ENCODE results near the gene SSH2. TPM values are rescaled to one million over a fixed set of nuclear protein-coding genes. Genes with fewer than 3 reads are reported as not detected.

The SSH2 gene
- total RNA-seq, 1 experiment from 2014 or later = 45.1 TPM

DNA sequence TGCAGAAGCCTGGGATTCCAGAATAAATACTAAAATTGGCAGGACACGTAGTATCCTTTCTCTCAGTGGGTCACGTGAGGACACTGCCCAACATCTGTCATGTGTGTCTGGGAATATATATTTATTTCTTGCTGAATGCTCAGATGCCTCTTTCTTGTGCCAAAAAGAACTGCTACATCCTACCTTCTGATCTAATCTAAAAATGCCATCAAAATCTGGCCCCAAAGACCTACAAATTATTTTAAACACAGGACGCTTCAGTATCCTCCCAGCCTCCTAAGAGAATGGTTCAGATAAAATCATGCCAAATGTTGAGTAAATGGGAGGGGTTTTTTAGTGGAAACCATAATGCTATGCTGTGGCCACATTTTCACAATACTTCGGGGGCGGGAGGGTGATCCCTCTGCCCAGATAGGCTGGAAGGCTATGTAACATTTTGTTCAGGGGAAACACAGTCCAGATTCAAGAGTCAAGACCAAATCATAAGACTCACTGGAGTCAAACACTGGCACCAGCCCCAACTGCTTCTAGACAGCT is 284.4 kb downstream of the SSH2 start:
- CTCF ChIA-PET = no interaction called here
- peaks cover 26% of the 10 kb centered on the region for H3K4me1 ChIP-seq (replicated peaks; ENCODE audit: insufficient read depth)
- no peak for DNase-seq
- H3K27me3 ChIP-seq (ENCODE audit: insufficient read depth, low read depth) = no peaks in the 10 kb centered on the region
- H3K9me2 ChIP-seq (ENCODE audit: insufficient read depth) = no peaks in the 10 kb centered on the region
- no peak overlapping the region for H2AFZ ChIP-seq
- intact Hi-C loops (cut with micrococcal nuclease; ENCODE audit: unreplicated experiment) = no loop called here
- no peaks in the 10 kb centered on the region for H3K9me3 ChIP-seq (ENCODE audit: insufficient read depth, low read depth)
- H3K4me2 ChIP-seq = no peak overlapping the region
- 0 out of 2 replicates have a peak, but pooled peaks cover 8% of the 10 kb centered on the region for H3F3A ChIP-seq (ENCODE audit: insufficient read depth, low read depth)
- H4K20me1 ChIP-seq (ENCODE audit: insufficient read depth) = no peaks in the 10 kb centered on the region
- POLR2A ChIA-PET (ENCODE audit: unreplicated experiment) = no interaction called here
- H3K36me3 ChIP-seq (ENCODE audit: low read depth) = no peaks in the 10 kb centered on the region
- H3K27ac ChIP-seq = no peak overlapping the region
- no TSS peak for BruUV-seq (replicated peaks)
- no peak overlapping the region for H3K4me3 ChIP-seq
- no peaks in the 10 kb centered on the region for H3K79me2 ChIP-seq (ENCODE audit: low read depth)
- TF ChIP-seq EZH2 (IDR thresholded peaks at IDR 0.05; ENCODE audit: low read depth) = no peak
- TF ChIP-seq, protein P1, sequence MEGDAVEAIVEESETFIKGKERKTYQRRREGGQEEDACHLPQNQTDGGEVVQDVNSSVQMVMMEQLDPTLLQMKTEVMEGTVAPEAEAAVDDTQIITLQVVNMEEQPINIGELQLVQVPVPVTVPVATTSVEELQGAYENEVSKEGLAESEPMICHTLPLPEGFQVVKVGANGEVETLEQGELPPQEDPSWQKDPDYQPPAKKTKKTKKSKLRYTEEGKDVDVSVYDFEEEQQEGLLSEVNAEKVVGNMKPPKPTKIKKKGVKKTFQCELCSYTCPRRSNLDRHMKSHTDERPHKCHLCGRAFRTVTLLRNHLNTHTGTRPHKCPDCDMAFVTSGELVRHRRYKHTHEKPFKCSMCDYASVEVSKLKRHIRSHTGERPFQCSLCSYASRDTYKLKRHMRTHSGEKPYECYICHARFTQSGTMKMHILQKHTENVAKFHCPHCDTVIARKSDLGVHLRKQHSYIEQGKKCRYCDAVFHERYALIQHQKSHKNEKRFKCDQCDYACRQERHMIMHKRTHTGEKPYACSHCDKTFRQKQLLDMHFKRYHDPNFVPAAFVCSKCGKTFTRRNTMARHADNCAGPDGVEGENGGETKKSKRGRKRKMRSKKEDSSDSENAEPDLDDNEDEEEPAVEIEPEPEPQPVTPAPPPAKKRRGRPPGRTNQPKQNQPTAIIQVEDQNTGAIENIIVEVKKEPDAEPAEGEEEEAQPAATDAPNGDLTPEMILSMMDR (conservative IDR thresholded peaks at IDR 0.05) = no peak

DNA sequence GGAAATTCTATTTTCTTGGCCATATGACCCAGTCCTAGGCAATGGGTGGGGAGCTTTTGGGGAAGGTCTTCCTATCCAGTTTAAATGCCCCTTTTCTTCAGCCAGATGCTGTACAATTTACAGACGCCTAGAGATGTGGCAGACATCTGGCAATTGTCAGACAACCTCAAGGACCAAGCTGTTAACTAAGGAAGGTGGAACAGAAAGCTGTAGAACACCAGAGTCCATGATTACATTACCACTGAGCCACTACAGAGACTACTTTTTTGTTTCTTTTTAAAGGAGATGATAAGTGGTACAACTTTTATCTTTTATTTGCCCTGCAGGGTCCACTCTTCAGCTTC is 286.2 kb downstream of the SSH2 start:
- peaks cover 40% of the 10 kb centered on the region for H3K4me1 ChIP-seq (replicated peaks; ENCODE audit: insufficient read depth)
- ChIA-PET CTCF (interaction anchor here (0.6 to 0.7 kb wide), 2 partner anchors 22 to 506 kb away, joined by 5 read pairs; no protein-coding TSS in a partner anchor), POLR2A (ENCODE audit: unreplicated experiment) (no interaction called here)
- intact Hi-C loops (cut with micrococcal nuclease; ENCODE audit: unreplicated experiment) = no loop called here
- H3F3A ChIP-seq (ENCODE audit: insufficient read depth, low read depth) = peaks cover 19% of the 10 kb centered on the region
- no peak overlapping the region for H3K4me3 ChIP-seq
- H3K36me3 ChIP-seq (ENCODE audit: low read depth) = no peaks in the 10 kb centered on the region
- no peak overlapping the region for H2AFZ ChIP-seq
- no peaks in the 10 kb centered on the region for H3K27me3 ChIP-seq (ENCODE audit: insufficient read depth, low read depth)
- H3K4me2 ChIP-seq = no peak overlapping the region
- no peaks in the 10 kb centered on the region for H3K79me2 ChIP-seq (ENCODE audit: low read depth)
- no peaks in the 10 kb centered on the region for H3K9me3 ChIP-seq (ENCODE audit: insufficient read depth, low read depth)
- no peak for DNase-seq
- TF ChIP-seq EZH2 (IDR thresholded peaks at IDR 0.05; ENCODE audit: low read depth) = no peak
- TF ChIP-seq, protein P1 (conservative IDR thresholded peaks at IDR 0.05) = no peak
- no peak overlapping the region for H3K27ac ChIP-seq
- no TSS peak for BruUV-seq (replicated peaks)
- H4K20me1 ChIP-seq (ENCODE audit: insufficient read depth) = no peaks in the 10 kb centered on the region
- H3K9me2 ChIP-seq (ENCODE audit: insufficient read depth) = no peaks in the 10 kb centered on the region

DNA sequence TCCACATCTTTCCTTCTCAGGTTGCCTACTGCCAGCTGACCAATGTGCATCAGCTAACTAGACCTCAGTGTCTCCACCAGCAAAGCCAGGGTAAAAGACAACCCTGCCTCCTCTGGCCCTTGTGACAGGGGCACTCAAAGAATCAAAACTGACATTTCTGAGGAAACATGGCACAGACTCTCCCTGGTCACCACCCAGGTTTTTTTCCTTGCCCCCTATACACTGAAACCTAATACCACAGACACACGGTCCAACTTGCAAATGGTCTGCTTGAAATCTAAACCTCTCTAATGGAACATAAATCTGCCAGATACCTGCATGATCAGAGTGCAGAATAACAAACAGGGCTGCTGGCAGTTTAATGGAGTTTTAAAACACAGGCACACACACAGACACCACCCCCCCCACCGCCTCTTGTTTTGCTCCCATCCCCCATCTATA is 287.8 kb downstream of the SSH2 start:
- Histone ChIP-seq H3K27me3 (ENCODE audit: insufficient read depth, low read depth) (no peaks in the 10 kb centered on the region), H3K9me3 (ENCODE audit: insufficient read depth, low read depth) (no peaks in the 10 kb centered on the region), H3K27ac (no peak overlapping the region), H4K20me1 (ENCODE audit: insufficient read depth) (no peaks in the 10 kb centered on the region), H3K36me3 (ENCODE audit: low read depth) (no peaks in the 10 kb centered on the region), H3K4me3 (no peak overlapping the region), H3F3A (ENCODE audit: insufficient read depth, low read depth) (peaks cover 26% of the 10 kb centered on the region), H3K9me2 (ENCODE audit: insufficient read depth) (no peaks in the 10 kb centered on the region), H3K4me1 (replicated peaks; ENCODE audit: insufficient read depth) (peaks cover 44% of the 10 kb centered on the region), H3K4me2 (no peak overlapping the region), H2AFZ (no peak overlapping the region), H3K79me2 (ENCODE audit: low read depth) (no peaks in the 10 kb centered on the region)
- TF ChIP-seq EZH2 (IDR thresholded peaks at IDR 0.05; ENCODE audit: low read depth) = no peak
- TF ChIP-seq, protein P1 (conservative IDR thresholded peaks at IDR 0.05) = no peak
- ChIA-PET POLR2A (ENCODE audit: unreplicated experiment) (interaction anchor here (0.7 kb wide), 1 partner anchor 499 kb away, joined by 7 read pairs; no protein-coding TSS in a partner anchor), CTCF (interaction anchor here (0.6 to 0.7 kb wide), 2 partner anchors 22 to 349 kb away, joined by 8 to 12 read pairs; no protein-coding TSS in a partner anchor)
- BruUV-seq (replicated peaks) = no TSS peak
- intact Hi-C loops (cut with micrococcal nuclease; ENCODE audit: unreplicated experiment) = no loop called here
- DNase-seq = no peak
